Liver (tissue), 3 donors: ENCODE results near the gene DLAT.

Experiments
- CTCF ChIP-seq: fragments of 150-350 bp; IDR thresholded peaks from 2 replicates; pipeline ENCODE4 v1.5.1; 2017; ENCODE audit warnings: improper control_type of control experiment, low read depth, low read length; ENCODE audit not compliant: missing input control
- FOXA1 ChIP-seq: IDR thresholded peaks from 2 replicates; pipeline ENCODE4 v1.6.1; 2016; ENCODE audit warnings: antibody characterized with exemption
- JUND ChIP-seq, 2 donors: IDR thresholded peaks; 2 replicates each; pipeline ENCODE4 v1.6.1; 2016; ENCODE audit warnings: antibody characterized with exemption in 2 of 2
- RAD21 ChIP-seq, 2 donors: IDR thresholded peaks; 2 replicates each; pipeline ENCODE4 v1.6.1; 2016; ENCODE audit warnings: antibody characterized with exemption in 2 of 2, mild to moderate bottlenecking in 2 of 2
- REST ChIP-seq: IDR thresholded peaks from 2 replicates; pipeline ENCODE4 v1.6.1; 2016; ENCODE audit warnings: antibody characterized with exemption, mild to moderate bottlenecking
- SP1 ChIP-seq: IDR thresholded peaks from 2 replicates; pipeline ENCODE4 v1.6.1; 2018; ENCODE audit warnings: antibody characterized with exemption, mild to moderate bottlenecking
- TAF1 ChIP-seq: conservative IDR thresholded peaks from 2 replicates; pipeline ENCODE4 v1.6.1; 2016; ENCODE audit warnings: antibody characterized with exemption, mild to moderate bottlenecking
- YY1 ChIP-seq: IDR thresholded peaks from 2 replicates; pipeline ENCODE4 v1.6.1; 2016; ENCODE audit warnings: antibody characterized with exemption, mild to moderate bottlenecking
- TF ChIP-seq, protein P1 (sequence below): IDR thresholded peaks from 2 replicates; pipeline ENCODE4 v1.6.1; 2016; ENCODE audit warnings: antibody characterized with exemption
- donor health status: healthy.
- donor health status: healthy.

DNA sequence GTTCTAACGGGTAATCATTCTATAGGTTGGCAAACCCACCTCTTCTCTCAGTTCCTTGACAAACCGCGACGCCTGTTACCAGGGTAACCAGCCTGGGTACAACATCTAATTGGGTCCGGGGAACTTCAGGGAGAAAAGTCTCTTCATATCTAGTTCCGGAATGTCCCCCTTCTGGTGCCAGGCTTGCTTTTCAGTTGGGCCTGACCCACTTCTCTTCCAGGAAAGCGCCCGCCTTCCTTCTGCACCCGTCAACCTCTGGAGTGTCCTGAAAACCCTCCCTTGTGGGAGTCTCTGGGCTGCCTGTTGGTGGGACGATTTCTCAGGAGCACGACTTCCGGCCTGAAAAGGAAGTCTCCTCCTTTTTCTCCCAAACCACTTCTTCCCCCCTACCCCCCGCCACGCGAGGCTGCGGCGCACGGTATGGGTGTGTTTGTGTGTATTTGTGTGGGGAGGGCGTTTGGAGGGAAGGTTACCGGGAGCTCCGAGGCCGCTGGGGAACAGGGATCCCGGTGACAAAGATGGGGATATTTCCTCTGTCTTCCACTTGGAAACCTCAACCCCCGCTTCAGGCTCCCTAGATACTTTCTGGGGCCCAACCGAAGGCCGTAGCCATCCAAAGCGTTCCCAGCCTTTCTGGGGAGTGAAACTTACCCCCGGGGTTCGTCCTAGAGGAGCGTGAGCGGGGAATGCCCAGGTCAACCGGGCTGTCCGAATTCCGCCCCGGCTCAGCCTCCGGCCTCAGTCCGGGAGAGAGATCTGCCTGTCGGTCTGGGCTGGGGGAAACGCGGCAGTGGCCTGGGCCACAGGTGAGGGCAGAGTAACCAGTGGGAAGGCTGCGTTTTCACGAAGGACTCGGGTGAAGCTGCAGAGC lies 49.0 kb downstream of the DLAT start, which contains the start of the genes NKAPD1 and PIH1D2:
- TF ChIP-seq CTCF, result peak; percentile 12
- peak; percentile 81 for TF ChIP-seq YY1
- TF ChIP-seq TAF1, result peak; percentile 32
- TF ChIP-seq, protein P1, sequence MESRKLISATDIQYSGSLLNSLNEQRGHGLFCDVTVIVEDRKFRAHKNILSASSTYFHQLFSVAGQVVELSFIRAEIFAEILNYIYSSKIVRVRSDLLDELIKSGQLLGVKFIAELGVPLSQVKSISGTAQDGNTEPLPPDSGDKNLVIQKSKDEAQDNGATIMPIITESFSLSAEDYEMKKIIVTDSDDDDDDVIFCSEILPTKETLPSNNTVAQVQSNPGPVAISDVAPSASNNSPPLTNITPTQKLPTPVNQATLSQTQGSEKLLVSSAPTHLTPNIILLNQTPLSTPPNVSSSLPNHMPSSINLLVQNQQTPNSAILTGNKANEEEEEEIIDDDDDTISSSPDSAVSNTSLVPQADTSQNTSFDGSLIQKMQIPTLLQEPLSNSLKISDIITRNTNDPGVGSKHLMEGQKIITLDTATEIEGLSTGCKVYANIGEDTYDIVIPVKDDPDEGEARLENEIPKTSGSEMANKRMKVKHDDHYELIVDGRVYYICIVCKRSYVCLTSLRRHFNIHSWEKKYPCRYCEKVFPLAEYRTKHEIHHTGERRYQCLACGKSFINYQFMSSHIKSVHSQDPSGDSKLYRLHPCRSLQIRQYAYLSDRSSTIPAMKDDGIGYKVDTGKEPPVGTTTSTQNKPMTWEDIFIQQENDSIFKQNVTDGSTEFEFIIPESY, result no peak
- TF ChIP-seq RAD21 (IDR thresholded peaks at IDR 0.05), result peak; percentile 24 to 34
- TF ChIP-seq REST, result no peak
- TF ChIP-seq SP1, result peak; percentile 58
- TF ChIP-seq FOXA1, result no peak
- TF ChIP-seq JUND (IDR thresholded peaks at IDR 0.05), result no peak
